GM19043 (cell line): ENCODE data around the gene DYNC2LI1.

Experiments
- ATAC-seq: cut with Tn5 transposase; IDR thresholded peaks from one replicate; pipeline ENCODE4 v1.9.1; 2021; ENCODE audit warnings: low read depth; ENCODE audit not compliant: unreplicated experiment

Gene DYNC2LI1

DNA sequence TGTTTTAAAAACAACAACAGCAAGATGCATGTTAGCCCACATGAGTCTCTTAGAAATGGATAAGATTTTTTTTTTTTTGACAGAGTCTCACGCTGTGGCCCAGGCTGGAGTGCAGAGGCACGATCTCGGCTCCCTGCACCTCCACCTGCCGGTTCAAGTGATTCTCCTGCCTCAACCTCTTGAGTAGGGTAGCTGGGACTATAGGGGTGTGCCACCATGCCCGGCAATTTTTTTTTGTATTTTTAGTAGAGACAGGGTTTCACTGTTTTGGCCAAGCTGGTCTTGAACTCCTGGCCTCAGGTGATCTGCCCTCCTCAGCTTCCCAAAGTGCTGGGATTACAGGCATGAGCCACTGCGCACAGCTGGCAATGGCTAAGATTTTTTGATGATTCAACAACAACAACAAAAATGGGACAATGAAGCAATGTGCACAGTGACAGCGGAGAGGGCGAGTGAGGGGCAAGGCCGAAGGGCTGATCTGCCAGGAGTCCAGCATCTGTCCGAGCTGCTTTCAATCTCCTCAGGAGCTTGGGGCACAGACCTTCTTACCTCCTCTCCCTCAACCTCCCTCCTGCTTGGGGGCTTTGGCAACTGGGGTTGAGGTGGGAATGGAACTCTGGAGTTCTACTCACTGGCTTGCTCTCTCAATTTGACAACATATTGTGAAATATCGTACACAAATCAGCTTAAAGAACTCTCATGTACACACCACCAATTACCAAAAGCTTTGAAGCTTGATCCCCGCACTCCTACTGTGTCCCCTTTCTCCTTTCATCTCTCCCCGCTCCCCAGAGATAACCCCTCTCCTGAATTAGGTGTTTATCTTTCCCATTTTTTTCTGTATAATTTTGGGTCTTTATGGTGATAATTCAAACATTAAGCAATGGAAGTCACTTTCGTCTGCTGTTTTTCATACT lies 68.4 kb downstream of the DYNC2LI1 start:
- no peak for ATAC-seq

DNA sequence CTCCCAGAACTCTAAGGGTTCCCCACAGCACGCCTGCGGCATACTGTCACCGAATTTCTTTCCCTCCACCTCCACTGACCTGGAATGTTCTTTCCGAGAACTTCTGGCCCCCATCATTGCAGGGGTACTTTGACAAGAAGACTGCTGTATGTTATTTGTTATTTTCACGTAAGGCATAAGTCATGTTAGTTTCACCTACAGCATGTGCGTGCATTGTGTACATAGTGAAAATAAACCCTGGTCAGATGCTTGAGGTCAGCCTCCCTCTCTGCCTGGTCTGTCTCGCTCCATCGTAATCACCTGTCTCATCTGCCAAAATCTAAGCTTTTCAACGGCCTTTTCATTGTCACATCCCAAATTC lies 69.0 kb downstream of the DYNC2LI1 start:
- no peak for ATAC-seq

DNA sequence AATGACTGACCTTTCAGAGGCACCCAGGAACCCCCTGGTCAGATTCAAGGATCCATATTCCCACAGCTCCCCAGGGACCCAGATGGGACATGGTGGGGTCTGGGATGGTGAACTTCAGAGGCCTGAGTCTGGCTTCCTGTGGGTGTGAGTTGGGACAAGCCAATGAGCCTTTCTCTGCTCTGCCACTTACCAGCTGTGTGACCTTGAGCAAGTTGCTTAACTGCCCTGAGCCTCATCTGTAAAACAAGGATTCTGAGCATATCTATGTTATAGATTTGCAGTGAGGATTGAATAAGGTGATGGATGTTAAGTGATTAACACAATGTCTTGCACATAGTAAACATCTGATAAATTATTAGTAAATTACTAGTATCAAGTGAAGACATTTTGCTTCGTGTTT lies 71.3 kb downstream of the DYNC2LI1 start:
- no peak for ATAC-seq

DNA sequence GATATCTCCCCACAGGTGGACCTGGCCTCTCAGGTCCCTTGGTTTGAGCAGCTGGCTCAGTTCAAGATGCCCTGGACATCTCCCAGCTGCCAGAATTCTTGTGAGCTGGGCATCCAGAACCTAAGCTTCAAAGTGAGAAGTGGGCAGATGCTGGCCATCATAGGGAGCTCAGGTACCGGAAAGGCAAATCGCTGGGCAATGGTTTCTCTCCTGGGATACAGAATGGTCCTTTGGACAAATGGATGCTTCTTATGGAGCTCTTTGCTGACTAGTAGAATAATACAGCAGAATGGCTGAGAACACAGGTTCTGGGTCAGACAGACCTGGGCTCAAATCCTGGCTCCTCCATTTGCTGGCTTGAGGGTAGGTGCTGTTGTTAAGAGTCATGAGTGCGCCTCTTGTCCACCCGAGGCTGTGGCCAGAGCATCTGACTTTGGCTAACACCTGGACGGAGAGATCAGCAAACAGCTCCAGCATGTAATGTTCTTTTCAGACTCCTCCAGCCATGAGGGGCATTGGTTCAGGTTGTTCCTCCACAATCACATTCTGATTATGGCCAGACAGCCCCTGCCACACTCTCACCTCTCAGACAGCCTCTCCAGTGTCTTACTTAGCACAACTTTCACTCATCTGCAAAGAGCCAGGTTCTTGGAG lies 72.4 kb downstream of the DYNC2LI1 start:
- no peak for ATAC-seq

DNA sequence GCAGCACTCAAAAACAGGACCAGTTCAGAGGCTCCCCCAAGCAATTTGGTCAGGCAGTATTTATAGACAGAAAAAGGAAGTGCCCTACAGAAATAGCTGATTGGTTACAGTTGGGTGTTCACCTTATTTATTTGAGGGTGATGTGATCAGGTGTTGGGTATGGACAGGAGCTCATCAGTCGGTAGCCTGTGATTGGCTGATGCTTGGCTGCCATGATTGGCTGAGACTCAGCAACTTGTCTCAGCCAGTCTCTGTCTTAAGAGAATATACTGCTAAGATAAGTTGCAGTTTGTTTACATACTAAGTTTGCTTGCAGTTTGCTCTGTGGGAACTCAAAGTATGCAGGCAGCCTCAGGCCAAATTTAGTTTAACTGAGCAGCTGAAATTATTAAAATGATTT lies 74.4 kb downstream of the DYNC2LI1 start:
- no peak for ATAC-seq

DNA sequence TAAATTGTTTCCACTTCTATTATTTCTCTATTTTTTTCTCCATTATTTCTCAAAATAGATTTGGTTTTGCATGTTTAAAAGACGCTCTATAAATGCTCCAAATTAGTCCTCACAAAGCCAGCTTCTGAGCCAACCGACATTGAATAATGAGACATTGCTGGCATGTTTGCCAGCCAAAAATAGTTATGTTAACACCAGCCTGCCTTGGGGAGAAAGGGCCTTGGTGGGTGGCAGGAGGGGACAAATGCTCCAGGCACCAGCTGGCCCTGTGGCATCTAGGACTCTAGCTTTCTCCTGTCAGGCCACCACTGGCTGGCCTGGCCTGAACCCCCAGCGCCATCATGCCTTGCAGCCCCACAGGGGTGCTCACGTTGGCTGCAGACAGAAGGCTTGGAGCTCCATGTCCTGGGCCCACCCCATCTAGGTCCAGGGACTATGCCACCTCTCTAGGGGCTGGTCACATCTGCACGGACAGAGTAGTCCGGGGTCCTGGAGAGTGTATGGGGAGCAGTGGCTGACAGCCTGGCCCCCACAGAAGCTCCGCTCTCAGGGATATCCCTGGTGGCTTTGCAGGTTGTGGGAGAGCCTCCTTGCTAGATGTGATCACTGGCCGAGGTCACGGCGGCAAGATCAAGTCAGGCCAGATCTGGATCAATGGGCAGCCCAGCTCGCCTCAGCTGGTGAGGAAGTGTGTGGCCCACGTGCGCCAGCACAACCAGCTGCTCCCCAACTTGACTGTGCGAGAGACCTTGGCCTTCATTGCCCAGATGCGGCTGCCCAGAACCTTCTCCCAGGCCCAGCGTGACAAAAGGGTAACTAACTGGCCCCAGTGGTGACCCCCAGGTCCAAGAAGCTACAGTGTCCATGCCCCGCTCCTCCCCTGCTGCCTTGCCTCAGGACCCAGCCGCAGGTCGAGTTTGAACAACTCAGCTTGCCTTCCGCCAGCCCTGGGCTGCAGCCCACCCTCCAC lies 77.5 kb downstream of the DYNC2LI1 start:
- no peak for ATAC-seq

DNA sequence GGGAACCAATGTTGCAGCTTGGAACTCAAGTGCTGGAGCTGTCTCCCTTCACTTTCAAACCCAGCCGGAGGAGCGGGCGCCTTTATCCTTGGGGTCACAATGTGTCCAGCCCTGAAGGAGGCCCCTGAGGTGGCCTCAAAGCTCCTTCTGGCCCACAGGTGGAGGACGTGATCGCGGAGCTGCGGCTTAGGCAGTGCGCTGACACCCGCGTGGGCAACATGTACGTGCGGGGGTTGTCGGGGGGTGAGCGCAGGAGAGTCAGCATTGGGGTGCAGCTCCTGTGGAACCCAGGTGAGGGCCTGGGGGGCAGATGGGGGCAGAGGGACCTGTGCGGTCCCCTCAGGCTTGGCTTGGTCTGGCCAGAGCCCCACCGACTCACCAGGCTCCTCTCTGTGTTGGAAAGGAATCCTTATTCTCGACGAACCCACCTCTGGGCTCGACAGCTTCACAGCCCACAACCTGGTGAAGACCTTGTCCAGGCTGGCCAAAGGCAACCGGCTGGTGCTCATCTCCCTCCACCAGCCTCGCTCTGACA lies 78.4 kb downstream of the DYNC2LI1 start:
- no peak for ATAC-seq

DNA sequence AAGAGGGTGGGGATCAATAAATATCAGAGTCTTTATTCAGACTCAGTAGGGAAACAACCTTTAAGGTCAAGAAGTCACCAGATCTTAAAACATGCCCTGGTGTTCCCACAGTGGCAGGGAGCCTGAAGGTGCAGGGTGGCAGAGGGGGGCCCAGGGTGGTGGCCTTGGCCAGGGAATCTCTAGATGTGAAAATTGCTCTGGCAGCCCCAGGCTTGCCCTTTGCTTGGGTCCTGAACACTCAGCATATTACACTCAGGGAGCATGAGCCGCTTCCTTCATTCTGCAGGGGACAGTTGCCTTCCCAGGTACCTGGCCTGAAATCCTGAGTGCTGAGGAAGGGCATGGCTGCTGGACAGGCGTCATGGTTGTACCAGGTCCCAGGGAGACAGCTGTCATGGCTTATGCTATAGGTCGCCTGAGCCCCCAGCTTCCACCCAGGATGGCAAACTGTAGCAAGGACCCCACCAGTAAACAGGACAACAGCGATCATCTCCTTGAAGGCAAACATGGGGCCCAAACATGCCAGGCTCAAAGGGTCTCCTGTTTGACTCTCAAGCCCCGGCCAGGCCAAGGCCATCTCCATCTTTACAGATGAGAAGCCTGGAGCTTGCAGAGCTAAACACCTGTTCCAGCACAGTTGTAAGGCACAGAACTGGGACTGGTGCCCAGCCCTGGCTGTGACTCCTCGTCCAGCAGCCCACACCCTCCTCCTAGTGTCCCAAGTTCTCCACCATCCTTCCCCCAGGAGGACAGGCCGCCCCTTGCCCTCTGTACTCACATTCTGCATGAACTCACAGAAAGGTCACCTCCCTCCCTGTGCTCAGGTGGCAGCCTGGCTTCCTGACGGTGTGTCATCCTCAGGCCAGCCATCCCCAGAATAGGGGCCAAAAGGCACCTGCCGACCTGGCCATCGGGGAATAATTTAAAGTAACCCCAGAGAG lies 79.6 kb downstream of the DYNC2LI1 start:
- no peak for ATAC-seq

DNA sequence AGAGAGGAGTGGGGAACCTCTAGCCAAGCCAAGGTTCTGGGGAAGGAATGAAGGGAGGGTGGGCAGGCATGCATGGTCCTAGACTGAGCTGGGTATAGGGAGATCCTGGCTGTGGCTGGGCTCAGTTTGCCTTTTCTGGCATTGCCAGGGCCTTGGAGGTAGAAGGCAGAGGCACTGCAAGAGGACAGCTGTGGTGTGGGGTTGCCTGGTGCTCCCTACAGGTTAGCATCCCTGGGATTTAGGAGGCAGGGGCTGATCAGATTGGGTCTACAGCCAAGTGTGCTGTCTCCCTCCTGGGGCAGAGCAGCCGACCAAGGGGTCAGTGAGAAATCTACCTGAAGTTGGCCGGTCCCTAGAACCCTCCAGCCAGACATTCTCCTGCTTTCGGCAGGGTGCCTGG lies 80.8 kb downstream of the DYNC2LI1 start:
- ATAC-seq = no peak

DNA sequence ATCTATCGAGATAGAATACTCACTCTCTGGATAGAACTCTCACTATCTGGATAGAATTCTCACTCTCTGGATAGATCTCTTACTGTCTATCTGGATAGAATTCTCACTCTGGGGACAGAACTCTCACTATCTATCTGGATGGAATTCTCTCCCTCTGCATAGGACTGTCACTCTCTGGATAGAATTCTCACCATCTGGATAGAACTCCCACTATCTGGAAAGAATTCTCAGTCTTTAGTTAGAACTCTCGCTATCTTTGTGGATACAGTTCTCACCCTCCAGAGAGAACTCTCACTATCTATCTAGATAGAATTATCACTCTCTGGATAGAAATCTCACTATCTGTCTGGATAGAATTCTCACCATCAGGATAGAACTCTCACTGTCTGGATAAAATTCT lies 81.5 kb downstream of the DYNC2LI1 start:
- ATAC-seq = no peak
